Measurements from ENCODE around the gene SLC9A8.
"Not testable (repeated sequence)": the region's sequence is repeated elsewhere in the genome, so short reads cannot be mapped to it uniquely, and the experiment has no call there.

SLC9A8 gene

GRCh38 chr20:49893242-49894072 is 80.8 kb downstream of the SLC9A8 start:
- no peak for DNase-seq (ENCODE audit: low read depth)

GRCh38 chr20:49894073-49894470 is 81.4 kb downstream of the SLC9A8 start:
- DNase-seq (ENCODE audit: low read depth): no peak

- not testable (repeated sequence) for DNase-seq (ENCODE audit: low read depth)
Measured at GRCh38 chr20:49895474-49896093, 83.0 kb downstream of the SLC9A8 start.

- DNase-seq (ENCODE audit: low read depth): no peak
Measured at GRCh38 chr20:49896204-49896603, 83.6 kb downstream of the SLC9A8 start.

GRCh38 chr20:49899541-49900383 is 87.1 kb downstream of the SLC9A8 start:
- DNase-seq (ENCODE audit: low read depth): no peak

GRCh38 chr20:49901588-49901987 is 89.0 kb downstream of the SLC9A8 start:
- DNase-seq (ENCODE audit: low read depth): no peak

- no peak for DNase-seq (ENCODE audit: low read depth)
Measured at GRCh38 chr20:49904440-49905214, 92.0 kb downstream of the SLC9A8 start.

- DNase-seq (ENCODE audit: low read depth): no peak
Measured at GRCh38 chr20:49905415-49906091, 92.9 kb downstream of the SLC9A8 start.

- DNase-seq (ENCODE audit: low read depth): no peak
Measured at GRCh38 chr20:49906101-49906604, 93.5 kb downstream of the SLC9A8 start.

GRCh38 chr20:49906615-49907154 is 94.1 kb downstream of the SLC9A8 start:
- no peak for DNase-seq (ENCODE audit: low read depth)

- DNase-seq (ENCODE audit: low read depth): no peak
Measured at GRCh38 chr20:49907405-49908257, 95.0 kb downstream of the SLC9A8 start.

GRCh38 chr20:49908258-49908565 is 95.6 kb downstream of the SLC9A8 start:
- no peak for DNase-seq (ENCODE audit: low read depth)

GRCh38 chr20:49909499-49910339 is 97.1 kb downstream of the SLC9A8 start:
- no peak for DNase-seq (ENCODE audit: low read depth)

GRCh38 chr20:49910340-49910706 is 97.7 kb downstream of the SLC9A8 start:
- DNase-seq (ENCODE audit: low read depth): no peak

GRCh38 chr20:49913399-49914047 is 100.9 kb downstream of the SLC9A8 start:
- no peak for DNase-seq (ENCODE audit: low read depth)

GRCh38 chr20:49914310-49915117 is 101.9 kb downstream of the SLC9A8 start:
- DNase-seq (ENCODE audit: low read depth): no peak

GRCh38 chr20:49915118-49915379 is 102.4 kb downstream of the SLC9A8 start:
- DNase-seq (ENCODE audit: low read depth): no peak
